ENCODE results near the gene BMPR1B.

DNA sequence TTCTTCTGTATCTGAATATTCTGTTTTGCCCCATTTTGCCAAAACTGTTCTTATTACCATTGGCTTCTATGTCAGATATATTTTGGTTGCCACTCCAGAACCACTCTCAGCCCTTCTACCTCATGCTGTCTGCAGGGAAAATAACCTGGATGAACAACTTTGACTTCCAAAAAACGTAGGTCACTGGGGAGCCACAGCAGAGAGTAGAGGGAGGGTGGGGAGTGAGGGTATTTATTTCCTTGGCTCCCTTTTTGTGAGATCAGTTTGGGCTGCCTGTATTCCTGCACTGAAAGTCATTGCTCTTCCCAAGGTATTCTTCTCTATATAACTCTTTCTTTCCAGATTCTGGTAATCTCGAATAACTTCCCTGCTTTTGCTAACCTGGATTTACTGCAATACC lies 6.3 kb downstream of the BMPR1B start:
- TF ChIP-seq, protein P1, sequence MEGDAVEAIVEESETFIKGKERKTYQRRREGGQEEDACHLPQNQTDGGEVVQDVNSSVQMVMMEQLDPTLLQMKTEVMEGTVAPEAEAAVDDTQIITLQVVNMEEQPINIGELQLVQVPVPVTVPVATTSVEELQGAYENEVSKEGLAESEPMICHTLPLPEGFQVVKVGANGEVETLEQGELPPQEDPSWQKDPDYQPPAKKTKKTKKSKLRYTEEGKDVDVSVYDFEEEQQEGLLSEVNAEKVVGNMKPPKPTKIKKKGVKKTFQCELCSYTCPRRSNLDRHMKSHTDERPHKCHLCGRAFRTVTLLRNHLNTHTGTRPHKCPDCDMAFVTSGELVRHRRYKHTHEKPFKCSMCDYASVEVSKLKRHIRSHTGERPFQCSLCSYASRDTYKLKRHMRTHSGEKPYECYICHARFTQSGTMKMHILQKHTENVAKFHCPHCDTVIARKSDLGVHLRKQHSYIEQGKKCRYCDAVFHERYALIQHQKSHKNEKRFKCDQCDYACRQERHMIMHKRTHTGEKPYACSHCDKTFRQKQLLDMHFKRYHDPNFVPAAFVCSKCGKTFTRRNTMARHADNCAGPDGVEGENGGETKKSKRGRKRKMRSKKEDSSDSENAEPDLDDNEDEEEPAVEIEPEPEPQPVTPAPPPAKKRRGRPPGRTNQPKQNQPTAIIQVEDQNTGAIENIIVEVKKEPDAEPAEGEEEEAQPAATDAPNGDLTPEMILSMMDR (IDR thresholded peaks at IDR 0.05; ENCODE audit: low read depth, low read length, poor library complexity, severe bottlenecking): no peak
- no peak for TF ChIP-seq EZH2phosphoT487 (IDR thresholded peaks at IDR 0.05; ENCODE audit: borderline replicate concordance, low read length)

All from DOHH2 (cell line).